Lower leg skin (tissue), 4 donors: ENCODE measurements around the gene GRWD1. TPM values are rescaled to one million over a fixed set of nuclear protein-coding genes. Genes with fewer than 3 reads are reported as not detected.

Experiments used
- DNase-seq, 2 donors: peaks; one replicate each; pipeline ENCODE4 v3.0.0-alpha.2; 2019; ENCODE audit warnings: low spot score in 2 of 2
- H3K4me3 ChIP-seq: fragments of 200-600 bp; sonication (generic); 2 replicates; pipeline ENCODE4 v1.5.1; 2017; ENCODE audit warnings: mild to moderate bottlenecking, low read depth; ENCODE audit not compliant: poor library complexity, severe bottlenecking
- CTCF ChIP-seq, 3 donors: fragments of 450-650 bp; IDR thresholded peaks; one replicate each; pipeline ENCODE4 v1.5.1; 2016; ENCODE audit warnings: antibody characterized with exemption in 3 of 3, mild to moderate bottlenecking in 3 of 3, moderate library complexity in 2 of 3
- POLR2A ChIP-seq, 2 donors: fragments of 450-650 bp; IDR thresholded peaks; one replicate each; pipeline ENCODE4 v1.6.1; 2016 to 2017; ENCODE audit warnings: antibody characterized with exemption in 2 of 2, mild to moderate bottlenecking in 1 of 2, moderate library complexity in 1 of 2
- WGBS, 2 donors: methylation state at CpG; one replicate each; pipeline ENCODE4 v1.1.5; 2018; 5-methylcytosine and 5-hydroxymethylcytosine counted together
- intact Hi-C: fragments of 100-400 bp; cut with DNase I; formaldehyde crosslinking; loops from one replicate; pipeline ENCODE4 v1.15.0; 2023; ENCODE audit warnings: low total_unique reads
- total RNA-seq, 4 donors: library from RNA; depleted of rRNA; stranded (reverse); fragments of >200 nt; gene quantifications; one replicate each; pipeline ENCODE4 v1.1.0, GENCODE V29; 2016

GRWD1 gene
- total RNA-seq, 4 donors from 2014 or later, result 33.3 to 44.4 (median 39.3) TPM

- no peak overlapping the region for H3K4me3 ChIP-seq
- no peak for TF ChIP-seq CTCF (IDR thresholded peaks at IDR 0.05)
- TF ChIP-seq POLR2A (IDR thresholded peaks at IDR 0.05), result no peak
- intact Hi-C loops, result loop anchor here (5.0 kb wide), 1 partner anchor 149 kb away; no protein-coding TSS in a partner anchor
- WGBS, 2 donors, result 33% methylated on average over 29 of the region's 45 CpGs; no CpG with 5 or more reads in 1 of the 2 donors
- peak in 1 of 2 donors; percentile 86 for DNase-seq
Observed at GRCh38 chr19:48443731-48444128, 2.1 kb upstream of the GRWD1 start.

GRCh38 chr19:48444129-48444935, 1.5 kb upstream of the GRWD1 start:
- intact Hi-C loops, result loop anchor here (5.0 kb wide), 1 partner anchor 148 kb away; no protein-coding TSS in a partner anchor
- peak in 1 of 2 donors; percentile 87 for DNase-seq
- H3K4me3 ChIP-seq, result no peak overlapping the region
- 21 to 22% methylated on average over 38 of the region's 38 CpGs for WGBS, 2 donors
- no peak for TF ChIP-seq CTCF (IDR thresholded peaks at IDR 0.05)
- no peak for TF ChIP-seq POLR2A (IDR thresholded peaks at IDR 0.05)

- intact Hi-C loops, result loop anchor here (5.0 kb wide), 1 partner anchor 147 kb away; no protein-coding TSS in a partner anchor
- DNase-seq, result no peak
- 12 to 19% methylated on average over 3 of the region's 3 CpGs for WGBS, 2 donors
- TF ChIP-seq POLR2A (IDR thresholded peaks at IDR 0.05) (no peak), CTCF (IDR thresholded peaks at IDR 0.05) (no peak)
- no peak overlapping the region for H3K4me3 ChIP-seq
Observed at GRCh38 chr19:48444936-48445200, 915 bp upstream of the GRWD1 start.

- intact Hi-C loops, result no loop called here
- WGBS, 2 donors, result 3 to 4% methylated on average over 6 of the region's 6 CpGs
- H3K4me3 ChIP-seq, result peak overlapping the region; percentile 68
- no peak for TF ChIP-seq CTCF (IDR thresholded peaks at IDR 0.05)
- TF ChIP-seq POLR2A (IDR thresholded peaks at IDR 0.05), result no peak
- peak; percentile 62 to 83 for DNase-seq
Observed at GRCh38 chr19:48445256-48445605, 552 bp upstream of the GRWD1 start.

GRCh38 chr19:48446579-48446978, 796 bp downstream of the GRWD1 start:
- no peak overlapping the region for H3K4me3 ChIP-seq
- no peak for DNase-seq
- TF ChIP-seq POLR2A (IDR thresholded peaks at IDR 0.05) (no peak), CTCF (IDR thresholded peaks at IDR 0.05) (no peak)
- intact Hi-C loops, result no loop called here
- 79 to 80% methylated on average over 7 of the region's 7 CpGs for WGBS, 2 donors

GRCh38 chr19:48448563-48448962, 2.8 kb downstream of the GRWD1 start:
- intact Hi-C loops, result no loop called here

More at GRCh38 chr19:48448563-48448962, 2.8 kb downstream of the GRWD1 start:
- DNase-seq, result no peak
- no peak overlapping the region for H3K4me3 ChIP-seq
- TF ChIP-seq POLR2A (IDR thresholded peaks at IDR 0.05) (no peak), CTCF (IDR thresholded peaks at IDR 0.05) (no peak)
- WGBS, 2 donors, result 92 to 95% methylated on average over 4 of the region's 4 CpGs
